ENCODE data around the gene PIAS4.

The PIAS4 gene

DNA sequence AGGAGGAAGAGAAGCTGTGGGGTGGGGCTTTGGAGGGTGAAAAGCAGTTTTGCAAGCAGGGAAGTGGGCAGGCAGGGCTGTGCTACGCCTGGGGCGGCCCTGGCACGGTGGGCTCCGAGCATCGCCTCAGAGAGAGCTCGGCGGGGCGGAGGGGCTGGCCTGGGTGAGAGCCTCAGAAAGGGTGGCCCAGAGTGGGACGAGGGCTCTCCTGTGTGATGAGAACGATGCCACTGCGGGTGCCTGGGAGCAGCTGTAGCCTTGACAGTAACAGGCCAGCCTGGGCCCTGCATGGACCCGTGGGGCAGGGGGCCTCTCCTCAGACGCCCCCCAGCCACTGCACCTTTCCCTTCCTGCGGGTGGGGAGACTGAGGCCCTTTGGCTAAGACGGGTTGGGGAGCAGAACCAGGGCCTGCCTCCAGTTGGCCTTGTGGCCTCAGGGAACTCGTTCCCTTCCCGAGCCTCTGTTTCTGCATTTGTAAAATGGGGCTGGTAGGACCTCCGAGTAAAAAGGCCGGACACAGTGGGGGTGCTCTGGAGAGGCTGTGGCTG lies 27.6 kb downstream of the PIAS4 start (continued):
- TF ChIP-seq, protein P1, sequence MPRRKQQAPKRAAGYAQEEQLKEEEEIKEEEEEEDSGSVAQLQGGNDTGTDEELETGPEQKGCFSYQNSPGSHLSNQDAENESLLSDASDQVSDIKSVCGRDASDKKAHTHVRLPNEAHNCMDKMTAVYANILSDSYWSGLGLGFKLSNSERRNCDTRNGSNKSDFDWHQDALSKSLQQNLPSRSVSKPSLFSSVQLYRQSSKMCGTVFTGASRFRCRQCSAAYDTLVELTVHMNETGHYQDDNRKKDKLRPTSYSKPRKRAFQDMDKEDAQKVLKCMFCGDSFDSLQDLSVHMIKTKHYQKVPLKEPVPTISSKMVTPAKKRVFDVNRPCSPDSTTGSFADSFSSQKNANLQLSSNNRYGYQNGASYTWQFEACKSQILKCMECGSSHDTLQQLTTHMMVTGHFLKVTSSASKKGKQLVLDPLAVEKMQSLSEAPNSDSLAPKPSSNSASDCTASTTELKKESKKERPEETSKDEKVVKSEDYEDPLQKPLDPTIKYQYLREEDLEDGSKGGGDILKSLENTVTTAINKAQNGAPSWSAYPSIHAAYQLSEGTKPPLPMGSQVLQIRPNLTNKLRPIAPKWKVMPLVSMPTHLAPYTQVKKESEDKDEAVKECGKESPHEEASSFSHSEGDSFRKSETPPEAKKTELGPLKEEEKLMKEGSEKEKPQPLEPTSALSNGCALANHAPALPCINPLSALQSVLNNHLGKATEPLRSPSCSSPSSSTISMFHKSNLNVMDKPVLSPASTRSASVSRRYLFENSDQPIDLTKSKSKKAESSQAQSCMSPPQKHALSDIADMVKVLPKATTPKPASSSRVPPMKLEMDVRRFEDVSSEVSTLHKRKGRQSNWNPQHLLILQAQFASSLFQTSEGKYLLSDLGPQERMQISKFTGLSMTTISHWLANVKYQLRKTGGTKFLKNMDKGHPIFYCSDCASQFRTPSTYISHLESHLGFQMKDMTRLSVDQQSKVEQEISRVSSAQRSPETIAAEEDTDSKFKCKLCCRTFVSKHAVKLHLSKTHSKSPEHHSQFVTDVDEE (CRISPR knock-in tag; IDR thresholded peaks at IDR 0.05): no peak
- TF ChIP-seq GLIS3 (CRISPR knock-in tag; IDR thresholded peaks at IDR 0.05): no peak
- TF ChIP-seq, protein P2, sequence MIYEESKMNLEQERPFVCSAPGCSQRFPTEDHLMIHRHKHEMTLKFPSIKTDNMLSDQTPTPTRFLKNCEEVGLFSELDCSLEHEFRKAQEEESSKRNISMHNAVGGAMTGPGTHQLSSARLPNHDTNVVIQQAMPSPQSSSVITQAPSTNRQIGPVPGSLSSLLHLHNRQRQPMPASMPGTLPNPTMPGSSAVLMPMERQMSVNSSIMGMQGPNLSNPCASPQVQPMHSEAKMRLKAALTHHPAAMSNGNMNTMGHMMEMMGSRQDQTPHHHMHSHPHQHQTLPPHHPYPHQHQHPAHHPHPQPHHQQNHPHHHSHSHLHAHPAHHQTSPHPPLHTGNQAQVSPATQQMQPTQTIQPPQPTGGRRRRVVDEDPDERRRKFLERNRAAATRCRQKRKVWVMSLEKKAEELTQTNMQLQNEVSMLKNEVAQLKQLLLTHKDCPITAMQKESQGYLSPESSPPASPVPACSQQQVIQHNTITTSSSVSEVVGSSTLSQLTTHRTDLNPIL (CRISPR knock-in tag; IDR thresholded peaks at IDR 0.05; ENCODE audit: low read depth): no peak

- peak; percentile 2; the same call in 2 of the 3 replicates for ATAC-seq
- TF ChIP-seq GLIS3 (CRISPR knock-in tag; IDR thresholded peaks at IDR 0.05) (no peak), CSRNP3 (CRISPR knock-in tag; IDR thresholded peaks at IDR 0.05) (no peak), ESRRG (CRISPR knock-in tag; IDR thresholded peaks at IDR 0.05) (no peak), PPARA (CRISPR knock-in tag; IDR thresholded peaks at IDR 0.05; ENCODE audit: borderline replicate concordance) (no peak), CSDC2 (CRISPR knock-in tag; IDR thresholded peaks at IDR 0.05) (no peak)
- TF ChIP-seq, protein P3, sequence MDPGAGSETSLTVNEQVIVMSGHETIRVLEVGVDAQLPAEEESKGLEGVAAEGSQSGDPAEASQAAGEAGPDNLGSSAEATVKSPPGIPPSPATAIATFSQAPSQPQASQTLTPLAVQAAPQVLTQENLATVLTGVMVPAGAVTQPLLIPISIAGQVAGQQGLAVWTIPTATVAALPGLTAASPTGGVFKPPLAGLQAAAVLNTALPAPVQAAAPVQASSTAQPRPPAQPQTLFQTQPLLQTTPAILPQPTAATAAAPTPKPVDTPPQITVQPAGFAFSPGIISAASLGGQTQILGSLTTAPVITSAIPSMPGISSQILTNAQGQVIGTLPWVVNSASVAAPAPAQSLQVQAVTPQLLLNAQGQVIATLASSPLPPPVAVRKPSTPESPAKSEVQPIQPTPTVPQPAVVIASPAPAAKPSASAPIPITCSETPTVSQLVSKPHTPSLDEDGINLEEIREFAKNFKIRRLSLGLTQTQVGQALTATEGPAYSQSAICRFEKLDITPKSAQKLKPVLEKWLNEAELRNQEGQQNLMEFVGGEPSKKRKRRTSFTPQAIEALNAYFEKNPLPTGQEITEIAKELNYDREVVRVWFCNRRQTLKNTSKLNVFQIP (CRISPR knock-in tag; IDR thresholded peaks at IDR 0.05; ENCODE audit: borderline replicate concordance, low read depth): no peak
These were observed 28.0 kb downstream of the PIAS4 start for GRCh38 chr19:4035582-4035981.

DNA sequence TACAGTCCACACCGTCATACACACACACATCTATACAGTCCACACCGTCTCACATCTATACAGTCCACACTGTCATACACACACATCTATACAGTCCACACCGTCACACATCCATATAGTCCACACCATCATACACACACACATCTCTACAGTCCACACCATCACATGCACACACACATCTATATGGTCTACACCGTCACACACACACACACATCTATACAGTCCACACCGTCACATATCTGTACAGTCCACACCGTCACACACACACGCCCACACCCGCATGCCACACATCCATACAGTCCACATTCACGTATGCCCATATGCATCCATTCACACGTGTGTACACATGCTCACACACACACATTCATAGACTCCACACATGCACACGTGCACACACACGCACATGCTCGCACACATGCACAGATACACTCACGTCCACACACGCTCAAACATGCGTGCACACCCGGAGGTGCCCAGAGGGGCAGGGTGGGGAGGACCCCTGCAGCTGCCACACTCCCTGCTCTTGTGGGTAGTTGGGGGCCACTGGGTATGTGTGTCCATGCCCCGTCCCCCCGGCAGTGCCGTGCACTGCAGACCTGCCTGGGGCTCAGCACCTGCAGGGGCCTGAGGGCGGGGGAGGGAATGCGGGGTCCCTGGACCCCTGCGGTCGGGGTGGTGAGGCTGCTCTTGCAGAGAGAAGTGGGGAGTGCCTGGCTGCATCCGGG lies 29.2 kb downstream of the PIAS4 start:
- no peak for ATAC-seq
- TF ChIP-seq ZNF70 (CRISPR knock-in tag; IDR thresholded peaks at IDR 0.05): no peak
- no peak for TF ChIP-seq ZC3H10 (CRISPR knock-in tag; IDR thresholded peaks at IDR 0.05)
- no peak for TF ChIP-seq CSDC2 (CRISPR knock-in tag; IDR thresholded peaks at IDR 0.05)
- TF ChIP-seq ZFP30 (CRISPR knock-in tag; IDR thresholded peaks at IDR 0.05): no peak
- TF ChIP-seq, protein P2 (CRISPR knock-in tag; IDR thresholded peaks at IDR 0.05; ENCODE audit: low read depth): no peak
- TF ChIP-seq, protein P1 (CRISPR knock-in tag; IDR thresholded peaks at IDR 0.05): no peak
- no peak for TF ChIP-seq ESRRG (CRISPR knock-in tag; IDR thresholded peaks at IDR 0.05)
- no peak for TF ChIP-seq ZNF8 (CRISPR knock-in tag; IDR thresholded peaks at IDR 0.05)
- no peak for TF ChIP-seq ISL1 (CRISPR knock-in tag; IDR thresholded peaks at IDR 0.05)
- TF ChIP-seq PATZ1 (CRISPR knock-in tag; IDR thresholded peaks at IDR 0.05; ENCODE audit: borderline replicate concordance): no peak
- no peak for TF ChIP-seq CSRNP3 (CRISPR knock-in tag; IDR thresholded peaks at IDR 0.05)
- no peak for TF ChIP-seq TOX (CRISPR knock-in tag; IDR thresholded peaks at IDR 0.05; ENCODE audit: borderline replicate concordance)
